Thyroid gland (tissue), 4 donors: ENCODE data around the gene SKIDA1. TPM values are rescaled to one million over a fixed set of nuclear protein-coding genes. Genes with fewer than 3 reads are reported as not detected.
A peak's percentile ranks its signal among the peaks of the same experiment; 100 is the strongest.

Experiments
- DNase-seq, 2 donors: peaks; one replicate each; pipeline ENCODE4 v3.0.0-alpha.2; 2019
- H3K27ac ChIP-seq, 3 donors: fragments of 200-600 bp; sonication (generic); 1 replicate in 2 of 3; 2 replicates in 1 of 3; pipeline ENCODE4 v1.5.1; 2016 to 2019; ENCODE audit warnings: mild to moderate bottlenecking in 1 of 3, moderate library complexity in 1 of 3
- H3K27me3 ChIP-seq: fragments of 200-600 bp; sonication (generic); one replicate; pipeline ENCODE4 v1.5.1; 2019
- H3K36me3 ChIP-seq, 2 donors: fragments of 200-600 bp; sonication (generic); one replicate each; pipeline ENCODE4 v1.5.1; 2016 to 2019
- H3K4me1 ChIP-seq, 2 donors: fragments of 200-600 bp; sonication (generic); one replicate each; pipeline ENCODE4 v1.5.1; 2017 to 2019
- H3K4me3 ChIP-seq, 3 donors: fragments of 200-600 bp; sonication (generic); replicated peaks in 1 of 3; 1 replicate in 2 of 3; 2 replicates in 1 of 3; pipeline ENCODE4 v1.5.1; 2016; ENCODE audit warnings: mild to moderate bottlenecking in 1 of 3
- H3K9me3 ChIP-seq: fragments of 200-600 bp; sonication (generic); one replicate; pipeline ENCODE4 v1.5.1; 2017
- POLR2A ChIP-seq, 2 donors: fragments of 450-650 bp; IDR thresholded peaks; one replicate each; pipeline ENCODE4 v1.6.1; 2017; ENCODE audit warnings: antibody characterized with exemption in 2 of 2, mild to moderate bottlenecking in 2 of 2, moderate library complexity in 1 of 2
- WGBS, 2 donors: methylation state at CpG; one replicate each; pipeline ENCODE4 v1.1.5; 2017; 5-methylcytosine and 5-hydroxymethylcytosine counted together
- intact Hi-C: fragments of 100-400 bp; cut with DNase I; formaldehyde crosslinking; loops from one replicate; pipeline ENCODE4 v1.15.1; 2023
- total RNA-seq, 4 donors: library from RNA; depleted of rRNA; stranded (reverse); fragments of >200 nt; gene quantifications; one replicate each; pipeline ENCODE4 v1.2.3, GENCODE V29; 2016
- TF ChIP-seq, protein P1 (sequence below), 6 experiments: fragments of 200-600 bp in 3 of 6; fragments of 450-650 bp in 3 of 6; sonication (generic) in 3 of 6; IDR thresholded peaks; one replicate each; pipeline ENCODE4 v1.5.1; 2016 to 2019; ENCODE audit warnings: antibody characterized with exemption in 6 of 6, mild to moderate bottlenecking in 2 of 6, inconsistent platforms in 1 of 6, moderate library complexity in 1 of 6

Gene SKIDA1
- total RNA-seq, 4 donors from 2014 or later: 3.1 to 9.9 (median 7.1) TPM

DNA sequence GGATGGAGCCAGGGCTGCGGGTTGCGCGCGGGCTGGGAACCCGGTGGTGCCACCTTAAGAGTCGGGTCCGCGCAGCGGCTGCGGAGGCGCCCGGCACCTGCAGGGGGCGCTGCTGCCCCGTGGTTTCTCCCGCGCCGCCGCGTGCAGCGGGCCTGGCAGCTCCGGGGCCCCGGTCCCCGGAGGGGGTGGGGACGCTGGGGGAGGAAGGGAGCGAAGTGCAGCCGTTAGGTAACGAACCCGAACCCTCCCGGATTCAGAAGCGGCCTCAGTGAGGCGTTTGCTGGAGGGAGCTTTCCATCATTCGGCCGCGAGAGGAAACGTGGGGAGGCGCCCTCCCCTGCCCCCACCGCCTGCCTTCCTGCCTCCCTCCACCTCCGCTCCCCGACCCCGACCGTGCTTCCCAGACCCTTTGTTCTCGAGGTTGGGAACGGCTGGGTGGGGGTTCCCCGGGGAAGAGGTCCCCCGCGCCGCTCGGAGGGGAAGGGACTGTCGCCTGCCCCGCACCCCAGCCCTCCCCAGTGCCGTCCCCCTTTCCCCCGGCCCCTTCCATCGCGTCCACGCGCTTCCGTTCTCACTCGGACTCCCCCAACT lies 29.6 kb downstream of the SKIDA1 start:
- Histone ChIP-seq H3K4me1 (peaks cover 4 to 7% of the 10 kb centered on the region in 2 donors), H3K27ac (peak overlapping the region; percentile 52 to 81 (median 79)), H3K36me3 (no peaks in the 10 kb centered on the region), H3K27me3 (no peaks in the 10 kb centered on the region), H3K9me3 (no peaks in the 10 kb centered on the region), H3K4me3 (peak overlapping the region; percentile 55 to 80 (median 78))
- peak in 1 of 2 donors; percentile 27 for TF ChIP-seq POLR2A (IDR thresholded peaks at IDR 0.05)
- TF ChIP-seq, protein P1, sequence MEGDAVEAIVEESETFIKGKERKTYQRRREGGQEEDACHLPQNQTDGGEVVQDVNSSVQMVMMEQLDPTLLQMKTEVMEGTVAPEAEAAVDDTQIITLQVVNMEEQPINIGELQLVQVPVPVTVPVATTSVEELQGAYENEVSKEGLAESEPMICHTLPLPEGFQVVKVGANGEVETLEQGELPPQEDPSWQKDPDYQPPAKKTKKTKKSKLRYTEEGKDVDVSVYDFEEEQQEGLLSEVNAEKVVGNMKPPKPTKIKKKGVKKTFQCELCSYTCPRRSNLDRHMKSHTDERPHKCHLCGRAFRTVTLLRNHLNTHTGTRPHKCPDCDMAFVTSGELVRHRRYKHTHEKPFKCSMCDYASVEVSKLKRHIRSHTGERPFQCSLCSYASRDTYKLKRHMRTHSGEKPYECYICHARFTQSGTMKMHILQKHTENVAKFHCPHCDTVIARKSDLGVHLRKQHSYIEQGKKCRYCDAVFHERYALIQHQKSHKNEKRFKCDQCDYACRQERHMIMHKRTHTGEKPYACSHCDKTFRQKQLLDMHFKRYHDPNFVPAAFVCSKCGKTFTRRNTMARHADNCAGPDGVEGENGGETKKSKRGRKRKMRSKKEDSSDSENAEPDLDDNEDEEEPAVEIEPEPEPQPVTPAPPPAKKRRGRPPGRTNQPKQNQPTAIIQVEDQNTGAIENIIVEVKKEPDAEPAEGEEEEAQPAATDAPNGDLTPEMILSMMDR (IDR thresholded peaks at IDR 0.05): peak; percentile 69 to 99 (median 97)
- 0 to 1% methylated on average over 12 to 15 of the region's 58 CpGs for WGBS, 2 donors
- intact Hi-C loops: loop anchor here (10.0 kb wide), 1 partner anchor 211 kb away; no protein-coding TSS in a partner anchor
- DNase-seq: peak; percentile 86 to 88

DNA sequence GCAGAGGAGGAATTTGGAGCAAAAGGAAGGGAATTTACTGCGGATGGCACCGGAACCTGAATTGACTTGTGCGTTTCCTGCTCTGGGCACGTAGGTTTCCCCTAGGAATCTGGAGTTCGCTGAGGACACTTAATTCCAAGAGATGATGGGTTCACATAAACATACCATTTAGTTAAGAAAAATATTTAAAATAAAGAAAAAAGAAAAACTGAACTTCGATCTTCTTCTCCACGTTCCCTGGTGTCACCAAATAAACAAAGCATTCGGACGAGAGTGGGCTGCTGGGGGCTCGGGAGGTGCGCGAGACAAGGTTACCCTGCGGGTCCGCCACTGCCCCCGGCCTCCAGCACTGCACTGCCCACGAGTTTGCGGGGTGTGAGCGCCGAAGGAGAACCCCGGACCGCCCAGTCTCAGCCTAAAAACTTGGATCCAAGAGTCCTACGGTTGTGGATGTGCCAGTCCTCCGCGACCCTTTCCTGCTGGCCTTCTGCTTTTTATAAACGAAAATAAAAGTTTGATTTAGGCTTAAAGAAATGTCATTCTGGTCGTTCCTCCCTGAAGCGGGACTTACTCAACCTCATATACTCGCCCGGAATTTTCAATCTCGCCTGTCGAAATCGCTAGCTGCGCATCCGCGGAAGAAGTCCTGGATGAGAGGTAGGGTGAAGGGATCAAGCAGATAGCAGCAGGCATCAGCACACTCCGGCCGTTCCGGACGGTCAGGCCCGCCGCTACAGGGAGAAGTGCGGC lies 30.3 kb downstream of the SKIDA1 start:
- TF ChIP-seq, protein P1 (IDR thresholded peaks at IDR 0.05): no peak
- no peak for TF ChIP-seq POLR2A (IDR thresholded peaks at IDR 0.05)

GRCh38 chr10:21494191-21495001 lies 31.1 kb downstream of the SKIDA1 start:
- Histone ChIP-seq H3K27me3 (no peaks in the 10 kb centered on the region), H3K27ac (peak overlapping the region; percentile 67 to 81 (median 79)), H3K4me1 (peaks cover 0 to 4% of the 10 kb centered on the region in 2 donors), H3K4me3 (peak overlapping the region; percentile 5 to 80 (median 55)), H3K36me3 (no peaks in the 10 kb centered on the region), H3K9me3 (no peaks in the 10 kb centered on the region)
- 22 to 33% methylated on average over 34 to 39 of the region's 66 CpGs for WGBS, 2 donors
- TF ChIP-seq, protein P1 (IDR thresholded peaks at IDR 0.05): no peak
- TF ChIP-seq POLR2A (IDR thresholded peaks at IDR 0.05): peak in 1 of 2 donors; percentile 34
- DNase-seq: peak; percentile 60 to 64
- intact Hi-C loops: loop anchor here (10.0 kb wide), 1 partner anchor 210 kb away; no protein-coding TSS in a partner anchor

More for the DNA sequence above, 30.3 kb downstream of the SKIDA1 start:
- Histone ChIP-seq H3K4me1 (peaks cover under 1 to 4% of the 10 kb centered on the region in 2 donors), H3K4me3 (peak overlapping the region; percentile 55 to 80 (median 78)), H3K27ac (peak overlapping the region; percentile 67 to 81 (median 79)), H3K27me3 (no peaks in the 10 kb centered on the region), H3K36me3 (no peaks in the 10 kb centered on the region), H3K9me3 (no peaks in the 10 kb centered on the region)
- peak in 1 of 2 donors; percentile 37 for DNase-seq
- intact Hi-C loops: loop anchor here (10.0 kb wide), 1 partner anchor 210 kb away; no protein-coding TSS in a partner anchor
- WGBS, 2 donors: 1% methylated on average over 35 to 39 of the region's 42 CpGs

- no peaks in the 10 kb centered on the region for H3K27me3 ChIP-seq
- no peaks in the 10 kb centered on the region for H3K36me3 ChIP-seq
- TF ChIP-seq POLR2A (IDR thresholded peaks at IDR 0.05): no peak
- TF ChIP-seq, protein P1 (IDR thresholded peaks at IDR 0.05): no peak
- intact Hi-C loops: loop anchor here (10.0 kb wide), 1 partner anchor 209 kb away; no protein-coding TSS in a partner anchor
- H3K27ac ChIP-seq: peak overlapping the region; percentile 67 to 81 (median 79)
- DNase-seq: no peak
- no peaks in the 10 kb centered on the region for H3K9me3 ChIP-seq
- peak overlapping the region in 1 of 3 donors; percentile 55 for H3K4me3 ChIP-seq
- 58 to 64% methylated on average over 9 of the region's 9 CpGs for WGBS, 2 donors
- peaks cover 4% of the 10 kb centered on the region in 2 donors for H3K4me1 ChIP-seq
Measured at GRCh38 chr10:21493784-21494183, 31.7 kb downstream of the SKIDA1 start.
